ENCODE measurements around the gene ADH1B.
"Not testable (repeated sequence)": the region's sequence is repeated elsewhere in the genome, so short reads cannot be mapped to it uniquely, and the experiment has no call there.

ADH1B gene

GRCh38 chr4:99324979-99325378 is 3.8 kb upstream of the ADH1B start:
- peaks cover 0 to 5% of the 10 kb centered on the region in 2 donors for H3K4me1 ChIP-seq (ENCODE audit: control insufficient read depth in 2 of 2, insufficient read depth in 1 of 2, low read depth in 1 of 2, low read length in 2 of 2)

GRCh38 chr4:99324361-99324760 is 3.2 kb upstream of the ADH1B start:
- Histone ChIP-seq H3K9me3 (replicated peaks in 1 of 2; ENCODE audit: control insufficient read depth in 2 of 2, insufficient read depth in 1 of 2, low read depth in 1 of 2, low read length in 2 of 2) (no peaks in the 10 kb centered on the region), H3K79me1 (ENCODE audit: low read depth, low read length) (no peaks in the 10 kb centered on the region), H3K27ac (replicated peaks; ENCODE audit: low read length) (no peak overlapping the region), H3K4ac (ENCODE audit: low read length) (no peak overlapping the region), H3K4me3 (ENCODE audit: low read length in 2 of 2) (no peak overlapping the region), H3K18ac (ENCODE audit: low read length) (no peak overlapping the region), H4K8ac (ENCODE audit: low read depth, low read length) (no peak overlapping the region), H2BK15ac (ENCODE audit: low read length) (no peak overlapping the region), H3K27me3 (ENCODE audit: control insufficient read depth in 3 of 3, insufficient read depth in 3 of 3, low read depth in 1 of 3, low read length in 3 of 3) (no peaks in the 10 kb centered on the region), H3K36me3 (replicated peaks in 1 of 2; ENCODE audit: control insufficient read depth in 2 of 2, insufficient read depth in 2 of 2, low read length in 2 of 2) (no peaks in the 10 kb centered on the region), H3K9ac (ENCODE audit: low read depth, low read length, poor library complexity) (no peak overlapping the region), H2BK12ac (ENCODE audit: low read length) (no peak overlapping the region), H3K14ac (ENCODE audit: low read length) (no peak overlapping the region), H2BK5ac (ENCODE audit: low read length) (no peak overlapping the region), H2AK5ac (ENCODE audit: low read depth, low read length) (no peak overlapping the region), H3K4me1 (ENCODE audit: control insufficient read depth in 2 of 2, insufficient read depth in 1 of 2, low read depth in 1 of 2, low read length in 2 of 2) (peaks cover 0 to 5% of the 10 kb centered on the region in 2 donors), H4K91ac (ENCODE audit: low read depth, low read length, poor library complexity) (no peak overlapping the region), H2BK120ac (ENCODE audit: low read depth, low read length) (no peak overlapping the region), H3K4me2 (ENCODE audit: insufficient read depth, low read length, poor library complexity, severe bottlenecking) (no peak overlapping the region), H3K23ac (ENCODE audit: low read depth, low read length, poor library complexity) (no peak overlapping the region), H2AFZ (ENCODE audit: low read length) (no peak overlapping the region)
- DNase-seq (ENCODE audit: low spot score), result no peak
- no CpG with 5 or more reads among the region's 1 CpG for WGBS, 2 donors (ENCODE audit: extremely low coverage in 2 of 2, insufficient read length in 2 of 2, insufficient replicate concordance in 1 of 2)

More at GRCh38 chr4:99324979-99325378, 3.8 kb upstream of the ADH1B start:
- H2BK12ac ChIP-seq (ENCODE audit: low read length), result no peak overlapping the region
- no peak overlapping the region for H3K27ac ChIP-seq (replicated peaks; ENCODE audit: low read length)
- no peak overlapping the region for H3K4me3 ChIP-seq (ENCODE audit: low read length in 2 of 2)
- H3K4ac ChIP-seq (ENCODE audit: low read length), result no peak overlapping the region
- no peak overlapping the region for H3K23ac ChIP-seq (ENCODE audit: low read depth, low read length, poor library complexity)
- H3K14ac ChIP-seq (ENCODE audit: low read length), result no peak overlapping the region
- DNase-seq (ENCODE audit: low spot score), result no peak
- H4K91ac ChIP-seq (ENCODE audit: low read depth, low read length, poor library complexity), result no peak overlapping the region
- H4K8ac ChIP-seq (ENCODE audit: low read depth, low read length), result no peak overlapping the region
- H2BK5ac ChIP-seq (ENCODE audit: low read length), result no peak overlapping the region
- no peak overlapping the region for H2AK5ac ChIP-seq (ENCODE audit: low read depth, low read length)
- H3K9me3 ChIP-seq (replicated peaks in 1 of 2; ENCODE audit: control insufficient read depth in 2 of 2, insufficient read depth in 1 of 2, low read depth in 1 of 2, low read length in 2 of 2), result no peaks in the 10 kb centered on the region
- no peak overlapping the region for H2BK120ac ChIP-seq (ENCODE audit: low read depth, low read length)
- WGBS, 2 donors (ENCODE audit: extremely low coverage in 2 of 2, insufficient read length in 2 of 2, insufficient replicate concordance in 1 of 2), result no CpG with 5 or more reads among the region's 3 CpGs
- H3K36me3 ChIP-seq (replicated peaks in 1 of 2; ENCODE audit: control insufficient read depth in 2 of 2, insufficient read depth in 2 of 2, low read length in 2 of 2), result no peaks in the 10 kb centered on the region
- H3K79me1 ChIP-seq (ENCODE audit: low read depth, low read length), result no peaks in the 10 kb centered on the region
- H3K4me2 ChIP-seq (ENCODE audit: insufficient read depth, low read length, poor library complexity, severe bottlenecking), result no peak overlapping the region
- no peak overlapping the region for H2BK15ac ChIP-seq (ENCODE audit: low read length)
- H3K9ac ChIP-seq (ENCODE audit: low read depth, low read length, poor library complexity), result no peak overlapping the region
- no peaks in the 10 kb centered on the region for H3K27me3 ChIP-seq (ENCODE audit: control insufficient read depth in 3 of 3, insufficient read depth in 3 of 3, low read depth in 1 of 3, low read length in 3 of 3)
- H2AFZ ChIP-seq (ENCODE audit: low read length), result no peak overlapping the region
- H3K18ac ChIP-seq (ENCODE audit: low read length), result no peak overlapping the region

- no peak overlapping the region for H3K18ac ChIP-seq (ENCODE audit: low read length)
- H4K91ac ChIP-seq (ENCODE audit: low read depth, low read length, poor library complexity), result no peak overlapping the region
- H3K4ac ChIP-seq (ENCODE audit: low read length), result no peak overlapping the region
- no peak overlapping the region for H2BK15ac ChIP-seq (ENCODE audit: low read length)
- H3K4me2 ChIP-seq (ENCODE audit: insufficient read depth, low read length, poor library complexity, severe bottlenecking), result no peak overlapping the region
- H3K4me3 ChIP-seq (ENCODE audit: low read length in 2 of 2), result no peak overlapping the region
- H2BK5ac ChIP-seq (ENCODE audit: low read length), result no peak overlapping the region
- H3K9me3 ChIP-seq (replicated peaks in 1 of 2; ENCODE audit: control insufficient read depth in 2 of 2, insufficient read depth in 1 of 2, low read depth in 1 of 2, low read length in 2 of 2), result no peaks in the 10 kb centered on the region
- H2BK12ac ChIP-seq (ENCODE audit: low read length), result no peak overlapping the region
- H3K14ac ChIP-seq (ENCODE audit: low read length), result no peak overlapping the region
- no peak overlapping the region for H3K23ac ChIP-seq (ENCODE audit: low read depth, low read length, poor library complexity)
- no peaks in the 10 kb centered on the region for H3K27me3 ChIP-seq (ENCODE audit: control insufficient read depth in 3 of 3, insufficient read depth in 3 of 3, low read depth in 1 of 3, low read length in 3 of 3)
- H3K36me3 ChIP-seq (replicated peaks in 1 of 2; ENCODE audit: control insufficient read depth in 2 of 2, insufficient read depth in 2 of 2, low read length in 2 of 2), result no peaks in the 10 kb centered on the region
- no peak overlapping the region for H2BK120ac ChIP-seq (ENCODE audit: low read depth, low read length)
- no peak overlapping the region for H2AFZ ChIP-seq (ENCODE audit: low read length)
- WGBS, 2 donors (ENCODE audit: extremely low coverage in 2 of 2, insufficient read length in 2 of 2, insufficient replicate concordance in 1 of 2), result no CpG with 5 or more reads among the region's 1 CpG
- DNase-seq (ENCODE audit: low spot score), result no peak
- no peak overlapping the region for H3K9ac ChIP-seq (ENCODE audit: low read depth, low read length, poor library complexity)
- H4K8ac ChIP-seq (ENCODE audit: low read depth, low read length), result no peak overlapping the region
- H3K4me1 ChIP-seq (ENCODE audit: control insufficient read depth in 2 of 2, insufficient read depth in 1 of 2, low read depth in 1 of 2, low read length in 2 of 2), result peaks cover 0 to 5% of the 10 kb centered on the region in 2 donors
- H2AK5ac ChIP-seq (ENCODE audit: low read depth, low read length), result no peak overlapping the region
- no peak overlapping the region for H3K27ac ChIP-seq (replicated peaks; ENCODE audit: low read length)
- no peaks in the 10 kb centered on the region for H3K79me1 ChIP-seq (ENCODE audit: low read depth, low read length)
Measured at GRCh38 chr4:99323756-99324155, 2.6 kb upstream of the ADH1B start.

- DNase-seq (ENCODE audit: low spot score); H3K4ac ChIP-seq (ENCODE audit: low read length); H3K4me2 ChIP-seq (ENCODE audit: insufficient read depth, low read length, poor library complexity, severe bottlenecking); H2BK5ac ChIP-seq (ENCODE audit: low read length); H2BK12ac ChIP-seq (ENCODE audit: low read length); H3K27me3 ChIP-seq (ENCODE audit: control insufficient read depth in 3 of 3, insufficient read depth in 3 of 3, low read depth in 1 of 3, low read length in 3 of 3); H3K79me1 ChIP-seq (ENCODE audit: low read depth, low read length); H3K36me3 ChIP-seq (replicated peaks in 1 of 2; ENCODE audit: control insufficient read depth in 2 of 2, insufficient read depth in 2 of 2, low read length in 2 of 2); H2BK15ac ChIP-seq (ENCODE audit: low read length); H3K23ac ChIP-seq (ENCODE audit: low read depth, low read length, poor library complexity); H3K27ac ChIP-seq (replicated peaks; ENCODE audit: low read length); H3K4me1 ChIP-seq (ENCODE audit: control insufficient read depth in 2 of 2, insufficient read depth in 1 of 2, low read depth in 1 of 2, low read length in 2 of 2); H3K14ac ChIP-seq (ENCODE audit: low read length); H4K91ac ChIP-seq (ENCODE audit: low read depth, low read length, poor library complexity); H2AK5ac ChIP-seq (ENCODE audit: low read depth, low read length); H3K9me3 ChIP-seq (replicated peaks in 1 of 2; ENCODE audit: control insufficient read depth in 2 of 2, insufficient read depth in 1 of 2, low read depth in 1 of 2, low read length in 2 of 2); H3K9ac ChIP-seq (ENCODE audit: low read depth, low read length, poor library complexity); H2BK120ac ChIP-seq (ENCODE audit: low read depth, low read length); H3K18ac ChIP-seq (ENCODE audit: low read length): not testable (repeated sequence)
- Histone ChIP-seq H4K8ac (ENCODE audit: low read depth, low read length) (peak overlapping the region; percentile 52), H2AFZ (ENCODE audit: low read length) (peak overlapping the region; percentile 74), H3K4me3 (ENCODE audit: low read length in 2 of 2) (peak overlapping the region in 1 of 2 donors; percentile 39)
- no CpG with 5 or more reads among the region's 8 CpGs for WGBS, 2 donors (ENCODE audit: extremely low coverage in 2 of 2, insufficient read length in 2 of 2, insufficient replicate concordance in 1 of 2)
Measured at GRCh38 chr4:99317811-99318210, 3.4 kb downstream of the ADH1B start.
